Measurements from ENCODE around the gene RASAL1. TPM values are rescaled to one million over a fixed set of nuclear protein-coding genes. Genes with fewer than 3 reads are reported as not detected.

The RASAL1 gene
- polyA plus RNA-seq, 5 donors: 0.15 to 0.56 (median 0.25) TPM

GRCh38 chr12:113097716-113098440 is 37.7 kb downstream of the RASAL1 start:
- no peak for DNase-seq

GRCh38 chr12:113096675-113097461 is 38.7 kb downstream of the RASAL1 start:
- DNase-seq: no peak

GRCh38 chr12:113095405-113095804 is 40.2 kb downstream of the RASAL1 start:
- DNase-seq: no peak

GRCh38 chr12:113094738-113095137 is 40.8 kb downstream of the RASAL1 start:
- no peak for DNase-seq

- DNase-seq: no peak
Measured at GRCh38 chr12:113093409-113094101, 42.0 kb downstream of the RASAL1 start.

GRCh38 chr12:113092607-113093408 is 42.8 kb downstream of the RASAL1 start:
- no peak for DNase-seq

- no peak for DNase-seq
Measured at GRCh38 chr12:113091506-113091905, 44.1 kb downstream of the RASAL1 start.

- DNase-seq: no peak
Measured at GRCh38 chr12:113090740-113091139, 44.8 kb downstream of the RASAL1 start.

- DNase-seq: no peak
Measured at GRCh38 chr12:113089839-113090238, 45.7 kb downstream of the RASAL1 start.

GRCh38 chr12:113088971-113089756 is 46.4 kb downstream of the RASAL1 start:
- DNase-seq: no peak

GRCh38 chr12:113088037-113088436 is 47.5 kb downstream of the RASAL1 start:
- no peak for DNase-seq

- no peak for DNase-seq
Measured at GRCh38 chr12:113087193-113087592, 48.4 kb downstream of the RASAL1 start.

GRCh38 chr12:113086249-113087164 is 49.1 kb downstream of the RASAL1 start:
- no peak for DNase-seq

- DNase-seq: no peak
Measured at GRCh38 chr12:113083863-113084435, 51.6 kb downstream of the RASAL1 start.

GRCh38 chr12:113082486-113083148 is 52.9 kb downstream of the RASAL1 start:
- DNase-seq: no peak

GRCh38 chr12:113081873-113082272 is 53.7 kb downstream of the RASAL1 start:
- DNase-seq: no peak

GRCh38 chr12:113077859-113078255 is 57.7 kb downstream of the RASAL1 start:
- DNase-seq: no peak

GRCh38 chr12:113077057-113077858 is 58.3 kb downstream of the RASAL1 start:
- no peak for DNase-seq

Measured in right lung (tissue), 5 donors.